Heart left ventricle (tissue), 13 donors: ENCODE measurements around the gene CLCF1.

ENCODE experiments used
- CTCF ChIP-seq, 12 donors: fragments of 200-600 bp; sonication (generic) in 4 of 12; IDR thresholded peaks; one replicate each; pipeline versions ENCODE4 v1.5.0 to v1.8.0; 2018 to 2022; ENCODE audit warnings: antibody characterized with exemption in 12 of 12, mild to moderate bottlenecking in 5 of 12
- POLR2A ChIP-seq, 2 donors: fragments of 450-650 bp; IDR thresholded peaks; one replicate each; pipeline ENCODE4 v1.6.1; 2017; ENCODE audit warnings: antibody characterized with exemption in 2 of 2, mild to moderate bottlenecking in 2 of 2, moderate library complexity in 2 of 2
- donor health status: ischemic (EF 13 %, LVEDD 7.1; RV severe dilation, severe dysfunction).
- donor health status: DM: no; HTN: yes; CAD: no.
- donor health status: DM: no; HTN: no; CAD: no.
- donor health status: ischemic (EF 25% LVEDD 6.9; RV normal size, moderate dysfunction).
- donor health status: ischemic (EF 25% LVEDD 5.7; RV mildly dilated, moderate dysfunction).
- donor health status: ischemic (EF 35%, LVEDD 5.7; RV mildly dilated, moderate dysfunction).
- donor health status: nonischemic (EF 11% LVEDD 7.7; RV severe dilation, severe dysfunction).
- donor health status: DM: yes; HTN: yes; CAD: no.
- donor health status: PGD.
- donor health status: ischemic (EF 29% LVEDD 5.4; RV normal size, mild dysfunction).
- donor health status: nonischemic (EF 23%, LVEDD 6.1; RV moderate dilation, normal function).

- TF ChIP-seq CTCF (IDR thresholded peaks at IDR 0.05) (no peak), POLR2A (IDR thresholded peaks at IDR 0.05) (no peak)
Measured at GRCh38 chr11:67369801-67370284, 3.6 kb downstream of the CLCF1 start.
